ENCODE data around the gene ARMC7. TPM values are rescaled to one million over a fixed set of nuclear protein-coding genes. Genes with fewer than 3 reads are reported as not detected.
A peak's percentile ranks its signal among the peaks of the same experiment; 100 is the strongest.

The ARMC7 gene
- total and polyA plus RNA-seq, 2 of the 13 experiments (the other 11 are each of a cell fraction or from before 2014, with no cell fraction given): 3.9 to 4.2 TPM

DNA sequence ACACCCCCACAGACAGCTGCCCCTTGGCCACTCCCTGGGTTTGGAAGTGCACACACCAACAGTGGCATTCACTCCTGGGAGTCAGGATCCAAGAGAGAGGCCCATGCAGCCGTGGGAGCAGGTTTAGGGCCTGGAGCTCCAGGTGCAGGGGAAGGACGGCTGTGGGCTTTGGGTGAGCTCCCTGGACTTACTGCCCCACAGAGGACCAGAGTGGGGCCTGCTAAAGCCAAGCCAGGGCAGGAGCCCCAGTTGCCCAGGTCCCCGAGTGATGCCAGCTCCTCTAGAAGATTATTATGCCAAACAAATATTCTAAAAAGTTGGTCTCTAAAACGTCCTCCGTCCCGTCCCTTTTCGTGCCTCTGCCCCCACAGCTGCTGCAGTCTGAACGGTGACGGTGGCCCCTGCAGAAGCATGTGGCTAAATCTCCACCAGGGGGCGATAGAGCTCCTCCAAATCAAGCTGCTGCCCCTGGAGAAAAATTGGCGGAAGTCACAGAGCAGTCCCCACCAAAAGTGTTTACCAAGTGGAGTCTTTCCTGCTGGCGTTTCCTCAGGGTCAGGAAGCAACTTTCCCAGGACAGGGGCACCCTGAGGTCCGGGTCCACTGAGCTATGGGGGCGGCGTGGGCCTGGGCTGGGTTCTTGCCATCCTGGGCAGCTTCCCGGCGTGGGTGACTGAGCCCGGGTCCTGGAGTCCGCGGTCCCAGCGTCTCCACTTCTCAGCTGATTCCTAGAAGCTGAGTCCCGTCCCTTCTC is 4.2 kb downstream of the ARMC7 start (continued):
- TF ChIP-seq MTF2 (CRISPR knock-in tag; IDR thresholded peaks at IDR 0.05; ENCODE audit: borderline replicate concordance) (no peak), YEATS2 (CRISPR knock-in tag; IDR thresholded peaks at IDR 0.05; ENCODE audit: borderline replicate concordance) (peak; percentile 77; the same call in 1 of the 2 replicates), HNRNPLL (IDR thresholded peaks at IDR 0.05; ENCODE audit: low read depth, low read length, poor library complexity, severe bottlenecking) (peak; percentile 38), ZNF879 (CRISPR knock-in tag; IDR thresholded peaks at IDR 0.05) (no peak), JUND (CRISPR knock-in tag; IDR thresholded peaks at IDR 0.05) (no peak), ATF7 (IDR thresholded peaks at IDR 0.05) (no peak), ATF7 (CRISPR knock-in tag; IDR thresholded peaks at IDR 0.05) (peak; percentile 22; the same call in 1 of the 2 replicates), NFE2L2 (IDR thresholded peaks at IDR 0.05; ENCODE audit: low read length) (no peak), SALL2 (CRISPR knock-in tag; IDR thresholded peaks at IDR 0.05) (no peak), FLYWCH1 (CRISPR knock-in tag; IDR thresholded peaks at IDR 0.05) (no peak), ZNF800 (CRISPR knock-in tag; IDR thresholded peaks at IDR 0.05) (peak; percentile 63; the same call in 1 of the 2 replicates), HES4 (CRISPR knock-in tag; IDR thresholded peaks at IDR 0.05; ENCODE audit: borderline replicate concordance) (no peak), DPF2 (CRISPR knock-in tag; IDR thresholded peaks at IDR 0.05; ENCODE audit: borderline replicate concordance, low read depth) (no peak), FOXO4 (CRISPR knock-in tag; conservative IDR thresholded peaks at IDR 0.05) (no peak), ELF4 (CRISPR knock-in tag; IDR thresholded peaks at IDR 0.05; ENCODE audit: borderline replicate concordance) (peak; percentile 41; the same call in 1 of the 2 replicates), CEBPG (CRISPR knock-in tag; IDR thresholded peaks at IDR 0.05) (0 out of 2 replicates have a peak, but pooled peaks have one; percentile 14), ZNF704 (CRISPR knock-in tag; IDR thresholded peaks at IDR 0.05; ENCODE audit: borderline replicate concordance) (no peak), ZNF138 (CRISPR knock-in tag; IDR thresholded peaks at IDR 0.05; ENCODE audit: low read depth) (no peak), SMYD3 (CRISPR knock-in tag; IDR thresholded peaks at IDR 0.05) (no peak), PAX8 (CRISPR knock-in tag; IDR thresholded peaks at IDR 0.05; ENCODE audit: borderline replicate concordance) (0 out of 2 replicates have a peak, but pooled peaks have one; percentile 63), ZUFSP (CRISPR knock-in tag; IDR thresholded peaks at IDR 0.05; ENCODE audit: borderline replicate concordance) (no peak), GPN1 (CRISPR knock-in tag; IDR thresholded peaks at IDR 0.05; ENCODE audit: borderline replicate concordance) (no peak), ZNF724P (CRISPR knock-in tag; IDR thresholded peaks at IDR 0.05; ENCODE audit: borderline replicate concordance) (no peak), ZNF780A (CRISPR knock-in tag; IDR thresholded peaks at IDR 0.05) (no peak), ZBTB7B (CRISPR knock-in tag; IDR thresholded peaks at IDR 0.05) (peak; percentile 59; the same call in 1 of the 2 replicates)
